ENCODE results near the gene NTM. TPM values are rescaled to one million over a fixed set of nuclear protein-coding genes. Genes with fewer than 3 reads are reported as not detected.

Gene NTM
- total and polyA plus RNA-seq, 2 donors (not counting 3 experiments of a cell fraction or from before 2014, with no cell fraction given) = 1.00 to 1.1 TPM

GRCh38 chr11:131588057-131588456 lies 217.6 kb downstream of the NTM start:
- ChIA-PET CTCF (no interaction called here), POLR2A (no interaction called here)
- Histone ChIP-seq H3K4me1 (ENCODE audit: control insufficient read depth, extremely low read depth, insufficient read depth, low read length) (no peaks in the 10 kb centered on the region), H2AFZ (ENCODE audit: low read depth, low read length) (no peak overlapping the region), H4K20me1 (replicated peaks; ENCODE audit: control insufficient read depth, extremely low read depth, insufficient read depth, low read length) (no peaks in the 10 kb centered on the region), H3K36me3 (ENCODE audit: control insufficient read depth in 2 of 2, extremely low read depth in 1 of 2, insufficient read depth in 2 of 2, low read length in 2 of 2) (no peaks in the 10 kb centered on the region), H3K79me2 (ENCODE audit: control insufficient read depth, insufficient read depth, low read length) (no peaks in the 10 kb centered on the region), H3K9me3 (replicated peaks; ENCODE audit: control insufficient read depth, insufficient read depth, low read length) (no peaks in the 10 kb centered on the region), H3K4me3 (replicated peaks in 1 of 3; ENCODE audit: insufficient read depth in 1 of 3, low read depth in 1 of 3, low read length in 3 of 3) (no peak overlapping the region), H3K27ac (ENCODE audit: insufficient read depth, low read depth, low read length) (no peak overlapping the region), H3K9me1 (replicated peaks; ENCODE audit: control insufficient read depth, extremely low read depth, insufficient read depth, low read length) (no peaks in the 10 kb centered on the region), H3K27me3 (ENCODE audit: control insufficient read depth in 2 of 2, insufficient read depth in 2 of 2, low read length in 2 of 2) (no peaks in the 10 kb centered on the region), H3K9ac (replicated peaks; ENCODE audit: extremely low read depth, insufficient read depth, low read length) (no peak overlapping the region), H3K4me2 (ENCODE audit: insufficient read depth, low read length) (no peak overlapping the region)
- TF ChIP-seq JUN (IDR thresholded peaks at IDR 0.05; ENCODE audit: borderline replicate concordance, insufficient read depth, insufficient read length, low read depth) = no peak
- TF ChIP-seq MYC (IDR thresholded peaks at IDR 0.05; ENCODE audit: low read depth, low read length) = no peak
- TF ChIP-seq POLR2AphosphoS5 (IDR thresholded peaks at IDR 0.05; ENCODE audit: insufficient read depth, low read depth, low read length) = no peak
- TF ChIP-seq GATA2 (IDR thresholded peaks at IDR 0.05; ENCODE audit: insufficient read depth, insufficient read length, low read depth, low read length) = no peak
- TF ChIP-seq MAX (IDR thresholded peaks at IDR 0.05; ENCODE audit: insufficient read depth, insufficient read length) = no peak
- TF ChIP-seq FOS (IDR thresholded peaks at IDR 0.05; ENCODE audit: borderline replicate concordance, insufficient read depth, low read length) = no peak
- TF ChIP-seq EZH2 (IDR thresholded peaks at IDR 0.05; ENCODE audit: borderline replicate concordance, low read depth, low read length, severe bottlenecking) = no peak
- no peak for TF ChIP-seq POLR2A (IDR thresholded peaks at IDR 0.05; ENCODE audit: low read depth, low read length)
- intact Hi-C loops (cut with micrococcal nuclease) (no loop called here), dilution Hi-C loops (cut with MboI; ENCODE audit: extremely low pct_ligation_motif_present, low sequenced_read_pairs) (no loop called here)
- DNase-seq (ENCODE audit: low read depth, low spot score) (no peak), FAIRE-seq (no peak)
- no TSS peak for BruUV-seq (replicated peaks)

GRCh38 chr11:131591051-131591461 lies 220.6 kb downstream of the NTM start:
- no peaks in the 10 kb centered on the region for H3K36me3 ChIP-seq (ENCODE audit: control insufficient read depth in 2 of 2, extremely low read depth in 1 of 2, insufficient read depth in 2 of 2, low read length in 2 of 2)
- H3K79me2 ChIP-seq (ENCODE audit: control insufficient read depth, insufficient read depth, low read length) = no peaks in the 10 kb centered on the region
- POLR2A ChIA-PET = no interaction called here
- H3K27me3 ChIP-seq (ENCODE audit: control insufficient read depth in 2 of 2, insufficient read depth in 2 of 2, low read length in 2 of 2) = no peaks in the 10 kb centered on the region
- no peak overlapping the region for H3K27ac ChIP-seq (ENCODE audit: insufficient read depth, low read depth, low read length)
- H3K4me3 ChIP-seq (replicated peaks in 1 of 3; ENCODE audit: insufficient read depth in 1 of 3, low read depth in 1 of 3, low read length in 3 of 3) = no peak overlapping the region
- DNase-seq (ENCODE audit: low read depth, low spot score) (no peak), FAIRE-seq (no peak)
- TF ChIP-seq MYC (IDR thresholded peaks at IDR 0.05; ENCODE audit: low read depth, low read length) = no peak
- TF ChIP-seq POLR2AphosphoS5 (IDR thresholded peaks at IDR 0.05; ENCODE audit: insufficient read depth, low read depth, low read length) = no peak
- no peak for TF ChIP-seq JUN (IDR thresholded peaks at IDR 0.05; ENCODE audit: borderline replicate concordance, insufficient read depth, insufficient read length, low read depth)
- no peak for TF ChIP-seq EZH2 (IDR thresholded peaks at IDR 0.05; ENCODE audit: borderline replicate concordance, low read depth, low read length, severe bottlenecking)
- no peak for TF ChIP-seq GATA2 (IDR thresholded peaks at IDR 0.05; ENCODE audit: insufficient read depth, insufficient read length, low read depth, low read length)
- TF ChIP-seq POLR2A (IDR thresholded peaks at IDR 0.05; ENCODE audit: low read depth, low read length) = no peak
- no peak for TF ChIP-seq MAX (IDR thresholded peaks at IDR 0.05; ENCODE audit: insufficient read depth, insufficient read length)
- TF ChIP-seq CTCF (IDR thresholded peaks at IDR 0.05; ENCODE audit: extremely low read depth in 1 of 2, insufficient read depth in 1 of 2, low read depth in 1 of 2, low read length in 2 of 2) = no peak
- TF ChIP-seq FOS (IDR thresholded peaks at IDR 0.05; ENCODE audit: borderline replicate concordance, insufficient read depth, low read length) = no peak
- CTCF ChIA-PET = no interaction called here
- no peaks in the 10 kb centered on the region for H3K9me3 ChIP-seq (replicated peaks; ENCODE audit: control insufficient read depth, insufficient read depth, low read length)
- intact Hi-C loops (cut with micrococcal nuclease) (no loop called here), dilution Hi-C loops (cut with MboI; ENCODE audit: extremely low pct_ligation_motif_present, low sequenced_read_pairs) (no loop called here)
- no peak overlapping the region for H3K9ac ChIP-seq (replicated peaks; ENCODE audit: extremely low read depth, insufficient read depth, low read length)
- no TSS peak for BruUV-seq (replicated peaks)
- H4K20me1 ChIP-seq (replicated peaks; ENCODE audit: control insufficient read depth, extremely low read depth, insufficient read depth, low read length) = no peaks in the 10 kb centered on the region
- H3K4me2 ChIP-seq (ENCODE audit: insufficient read depth, low read length) = no peak overlapping the region
- no peaks in the 10 kb centered on the region for H3K9me1 ChIP-seq (replicated peaks; ENCODE audit: control insufficient read depth, extremely low read depth, insufficient read depth, low read length)
- H2AFZ ChIP-seq (ENCODE audit: low read depth, low read length) = no peak overlapping the region
- no peaks in the 10 kb centered on the region for H3K4me1 ChIP-seq (ENCODE audit: control insufficient read depth, extremely low read depth, insufficient read depth, low read length)

Measured in endothelial cell of umbilical vein (primary cell).